Gastroesophageal sphincter (tissue), 3 donors: ENCODE data around the gene PPP4R3B.

Source experiments
- POLR2A ChIP-seq, 2 donors: fragments of 450-650 bp; IDR thresholded peaks; one replicate each; pipeline ENCODE4 v1.6.1; 2017; ENCODE audit warnings: antibody characterized with exemption in 2 of 2, mild to moderate bottlenecking in 2 of 2, moderate library complexity in 1 of 2
- POLR2AphosphoS5 ChIP-seq: sonication (generic); formaldehyde crosslinking; IDR thresholded peaks from one replicate; pipeline ENCODE4 v1.6.1; 2017; ENCODE audit warnings: antibody characterized with exemption
- TF ChIP-seq, protein P1 (sequence below), 4 experiments: fragments of 200-600 bp in 2 of 4; fragments of 450-650 bp in 2 of 4; sonication (generic) in 1 of 4; IDR thresholded peaks; one replicate each; pipeline ENCODE4 v1.5.1; 2017 to 2019; ENCODE audit warnings: antibody characterized with exemption in 4 of 4, mild to moderate bottlenecking in 2 of 4, moderate library complexity in 2 of 4

DNA sequence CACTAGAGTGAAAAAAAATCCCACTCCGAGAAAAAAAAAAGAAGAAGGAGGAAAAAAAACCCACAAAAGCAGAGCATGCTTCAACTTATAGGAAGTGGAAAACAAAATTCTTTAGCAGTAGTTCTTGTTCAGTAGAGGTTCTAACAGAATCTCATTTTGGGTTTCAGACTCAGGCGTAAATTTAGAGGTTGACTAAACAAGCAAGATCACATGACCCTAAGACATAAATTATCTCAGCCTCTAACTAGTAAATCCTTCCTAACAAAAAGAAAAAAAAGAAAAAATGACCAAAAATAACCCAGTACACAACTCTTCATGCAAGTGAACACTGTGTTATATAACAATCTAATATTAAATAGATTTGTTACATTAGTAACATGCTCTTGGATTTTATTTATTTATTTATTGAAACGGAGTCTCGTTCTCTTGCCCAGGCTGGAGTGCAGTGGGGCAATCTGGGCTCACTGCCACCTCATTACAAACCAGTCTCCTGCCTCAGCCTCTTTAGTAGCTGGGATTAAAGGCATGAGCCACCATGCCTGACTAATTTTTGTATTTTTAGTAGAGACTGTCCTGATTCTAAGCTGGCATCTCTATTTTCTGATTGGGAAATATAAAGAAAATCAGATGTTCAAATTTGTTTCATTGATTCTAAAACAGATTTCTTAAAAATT, 35.4 kb downstream of the PPP4R3B start:
- TF ChIP-seq, protein P1, sequence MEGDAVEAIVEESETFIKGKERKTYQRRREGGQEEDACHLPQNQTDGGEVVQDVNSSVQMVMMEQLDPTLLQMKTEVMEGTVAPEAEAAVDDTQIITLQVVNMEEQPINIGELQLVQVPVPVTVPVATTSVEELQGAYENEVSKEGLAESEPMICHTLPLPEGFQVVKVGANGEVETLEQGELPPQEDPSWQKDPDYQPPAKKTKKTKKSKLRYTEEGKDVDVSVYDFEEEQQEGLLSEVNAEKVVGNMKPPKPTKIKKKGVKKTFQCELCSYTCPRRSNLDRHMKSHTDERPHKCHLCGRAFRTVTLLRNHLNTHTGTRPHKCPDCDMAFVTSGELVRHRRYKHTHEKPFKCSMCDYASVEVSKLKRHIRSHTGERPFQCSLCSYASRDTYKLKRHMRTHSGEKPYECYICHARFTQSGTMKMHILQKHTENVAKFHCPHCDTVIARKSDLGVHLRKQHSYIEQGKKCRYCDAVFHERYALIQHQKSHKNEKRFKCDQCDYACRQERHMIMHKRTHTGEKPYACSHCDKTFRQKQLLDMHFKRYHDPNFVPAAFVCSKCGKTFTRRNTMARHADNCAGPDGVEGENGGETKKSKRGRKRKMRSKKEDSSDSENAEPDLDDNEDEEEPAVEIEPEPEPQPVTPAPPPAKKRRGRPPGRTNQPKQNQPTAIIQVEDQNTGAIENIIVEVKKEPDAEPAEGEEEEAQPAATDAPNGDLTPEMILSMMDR (IDR thresholded peaks at IDR 0.05): no peak
- TF ChIP-seq POLR2A (IDR thresholded peaks at IDR 0.05) (no peak), POLR2AphosphoS5 (peak; percentile 58)
